LNCAP (cell line): Measurements from ENCODE around the gene SPACDR.

ENCODE experiments used
- TF ChIP-seq, protein P1 (sequence below): fragments of 450-650 bp; IDR thresholded peaks from 2 replicates; pipeline ENCODE4 v1.5.1; 2017; ENCODE audit warnings: mild to moderate bottlenecking

The SPACDR gene

DNA sequence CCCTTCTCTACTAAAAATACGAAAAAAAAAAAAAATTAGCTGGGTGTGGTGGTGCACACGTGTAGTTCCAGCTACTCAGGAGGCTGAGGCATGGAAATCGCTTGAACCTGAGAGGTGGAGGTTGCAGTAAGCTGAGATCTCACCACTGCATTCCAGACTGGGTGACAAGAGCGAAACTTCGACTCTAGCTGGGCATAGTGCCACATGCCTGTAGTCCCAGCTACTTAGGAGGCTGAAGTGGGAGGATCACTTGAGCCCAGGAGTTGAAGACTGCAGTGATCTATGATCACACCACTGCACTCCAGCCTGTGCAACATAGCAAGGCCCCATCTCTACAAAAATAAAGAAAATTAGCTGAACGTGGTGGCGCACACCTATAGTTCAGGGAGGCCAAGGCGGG, 1.2 kb upstream of the SPACDR start:
- TF ChIP-seq, protein P1, sequence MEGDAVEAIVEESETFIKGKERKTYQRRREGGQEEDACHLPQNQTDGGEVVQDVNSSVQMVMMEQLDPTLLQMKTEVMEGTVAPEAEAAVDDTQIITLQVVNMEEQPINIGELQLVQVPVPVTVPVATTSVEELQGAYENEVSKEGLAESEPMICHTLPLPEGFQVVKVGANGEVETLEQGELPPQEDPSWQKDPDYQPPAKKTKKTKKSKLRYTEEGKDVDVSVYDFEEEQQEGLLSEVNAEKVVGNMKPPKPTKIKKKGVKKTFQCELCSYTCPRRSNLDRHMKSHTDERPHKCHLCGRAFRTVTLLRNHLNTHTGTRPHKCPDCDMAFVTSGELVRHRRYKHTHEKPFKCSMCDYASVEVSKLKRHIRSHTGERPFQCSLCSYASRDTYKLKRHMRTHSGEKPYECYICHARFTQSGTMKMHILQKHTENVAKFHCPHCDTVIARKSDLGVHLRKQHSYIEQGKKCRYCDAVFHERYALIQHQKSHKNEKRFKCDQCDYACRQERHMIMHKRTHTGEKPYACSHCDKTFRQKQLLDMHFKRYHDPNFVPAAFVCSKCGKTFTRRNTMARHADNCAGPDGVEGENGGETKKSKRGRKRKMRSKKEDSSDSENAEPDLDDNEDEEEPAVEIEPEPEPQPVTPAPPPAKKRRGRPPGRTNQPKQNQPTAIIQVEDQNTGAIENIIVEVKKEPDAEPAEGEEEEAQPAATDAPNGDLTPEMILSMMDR = no peak

DNA sequence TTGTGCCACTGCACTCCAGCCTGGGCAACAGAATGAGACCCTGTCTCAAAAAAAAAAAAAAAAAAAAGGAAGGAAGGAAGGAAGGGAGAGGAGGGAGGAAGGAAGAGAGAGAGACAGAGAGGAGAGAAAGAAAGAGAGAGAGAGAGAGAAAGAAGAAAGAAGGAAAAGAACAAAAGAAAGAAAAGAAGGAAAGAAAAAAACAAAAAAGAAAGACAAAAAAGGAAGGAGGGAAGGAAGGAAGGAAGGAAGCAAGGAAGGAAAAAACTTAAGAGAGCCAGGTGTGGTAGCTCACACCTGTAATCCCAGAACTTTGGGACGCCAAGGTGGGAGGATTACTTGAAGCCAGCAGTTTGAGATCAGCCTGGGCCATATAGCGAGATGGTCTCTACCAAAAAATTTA, 731 bp upstream of the SPACDR start:
- TF ChIP-seq, protein P1 = no peak

DNA sequence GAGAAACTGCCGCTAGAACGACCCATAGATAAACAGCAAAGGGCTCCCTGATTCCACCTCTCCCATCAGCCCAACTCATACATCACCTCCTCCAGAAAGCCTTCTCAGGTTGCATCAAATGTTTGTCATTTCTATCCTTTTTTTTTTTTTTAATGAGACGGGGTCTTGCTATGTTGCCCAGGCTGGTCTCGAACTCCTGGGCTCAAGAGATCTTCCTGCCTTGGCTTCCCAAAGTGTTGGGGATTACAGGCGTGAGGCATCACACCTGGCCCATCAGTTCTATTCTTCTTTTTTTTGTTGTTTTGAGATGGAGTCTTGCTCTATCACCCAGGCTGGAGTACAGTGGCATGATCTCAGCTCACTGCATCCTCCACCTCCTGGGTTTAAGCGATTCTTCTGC, 7.0 kb downstream of the SPACDR start:
- TF ChIP-seq, protein P1 = no peak

DNA sequence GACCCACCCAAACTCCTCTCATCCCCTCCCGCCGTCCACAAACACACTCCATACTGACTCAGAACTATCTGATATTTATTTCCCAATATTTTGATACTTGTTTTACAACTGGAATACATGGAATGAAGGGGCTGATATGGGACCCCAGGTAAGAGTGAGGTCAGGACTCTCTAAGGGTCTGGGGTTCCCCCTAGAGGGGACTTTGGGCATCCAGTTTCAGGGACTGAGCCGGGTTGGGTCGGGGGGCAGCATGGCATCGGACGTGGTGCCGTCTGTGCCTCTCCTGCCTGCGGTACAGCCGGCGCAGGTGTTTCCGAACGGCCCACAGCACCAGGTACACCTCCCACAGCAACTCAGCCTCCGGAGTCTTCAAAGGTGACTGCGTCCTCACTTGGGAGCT, 7.5 kb downstream of the SPACDR start:
- TF ChIP-seq, protein P1 = no peak

DNA sequence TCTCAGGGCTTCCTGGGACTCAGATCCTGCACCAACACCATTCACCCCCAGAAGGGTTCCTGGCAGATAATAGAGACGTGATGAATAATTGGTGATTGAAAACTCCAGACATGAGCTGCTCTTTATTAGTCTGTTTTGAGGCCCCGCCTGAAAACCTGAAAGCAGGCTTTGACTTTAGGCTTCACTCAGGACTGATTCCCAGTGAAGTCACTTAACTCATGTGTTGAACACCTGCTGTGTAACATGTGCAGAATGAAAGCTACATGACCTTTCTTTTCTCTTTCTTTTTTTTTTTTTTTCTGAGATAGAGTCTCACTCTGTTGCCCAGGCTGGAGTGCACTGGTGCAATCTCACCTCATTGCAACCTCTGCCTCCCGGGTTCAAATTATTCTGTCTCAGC, 8.9 kb downstream of the SPACDR start:
- TF ChIP-seq, protein P1 = no peak

DNA sequence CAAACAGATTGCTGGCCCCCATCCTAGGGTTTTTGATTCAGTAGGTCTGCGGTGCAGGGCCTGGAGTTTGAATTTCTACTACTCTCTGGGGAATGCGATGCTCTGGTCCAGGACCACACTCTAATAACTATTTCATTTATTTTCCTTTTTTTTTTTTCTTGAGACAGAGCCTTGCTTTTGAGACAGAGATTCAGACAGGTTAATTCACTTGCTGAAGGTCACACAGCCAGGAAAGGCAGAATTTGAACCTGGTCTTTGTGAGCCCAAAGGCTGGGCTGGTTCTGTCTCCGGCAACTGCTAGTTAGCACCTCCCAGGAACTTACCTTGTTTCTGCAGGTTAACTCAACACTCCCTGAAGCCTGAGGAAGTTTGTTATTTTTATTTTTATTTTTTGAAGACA, 11.5 kb downstream of the SPACDR start:
- TF ChIP-seq, protein P1 = no peak

DNA sequence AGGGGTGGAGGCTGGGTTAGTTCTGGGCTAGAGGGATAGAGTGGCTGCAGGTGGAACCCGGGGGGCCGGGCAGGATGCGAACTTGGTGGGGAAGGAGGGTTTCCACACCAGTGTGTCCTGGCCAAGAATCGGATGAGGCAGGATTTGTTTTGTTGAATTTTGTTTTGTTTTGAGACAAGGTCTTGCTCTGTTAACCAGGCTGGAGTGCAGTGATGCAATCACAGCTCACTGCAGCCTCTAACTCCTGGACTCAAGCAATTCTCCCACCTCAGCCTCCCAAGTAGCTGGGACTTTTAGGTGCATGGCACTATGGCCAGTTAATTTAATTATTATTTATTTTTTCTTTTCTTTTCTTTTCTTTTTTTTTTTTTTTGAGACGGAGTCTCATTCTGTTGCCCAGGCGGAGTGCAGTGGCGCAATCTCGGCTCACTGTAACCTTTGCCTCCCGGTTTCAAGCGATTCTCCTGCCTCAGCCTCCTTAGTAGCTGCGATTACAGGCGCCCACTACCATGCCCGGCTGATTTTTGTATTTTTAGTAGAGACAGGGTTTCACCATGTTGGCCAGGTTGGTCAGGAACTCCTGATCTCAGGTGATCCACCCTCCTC, 14.8 kb downstream of the SPACDR start:
- TF ChIP-seq, protein P1 = no peak

DNA sequence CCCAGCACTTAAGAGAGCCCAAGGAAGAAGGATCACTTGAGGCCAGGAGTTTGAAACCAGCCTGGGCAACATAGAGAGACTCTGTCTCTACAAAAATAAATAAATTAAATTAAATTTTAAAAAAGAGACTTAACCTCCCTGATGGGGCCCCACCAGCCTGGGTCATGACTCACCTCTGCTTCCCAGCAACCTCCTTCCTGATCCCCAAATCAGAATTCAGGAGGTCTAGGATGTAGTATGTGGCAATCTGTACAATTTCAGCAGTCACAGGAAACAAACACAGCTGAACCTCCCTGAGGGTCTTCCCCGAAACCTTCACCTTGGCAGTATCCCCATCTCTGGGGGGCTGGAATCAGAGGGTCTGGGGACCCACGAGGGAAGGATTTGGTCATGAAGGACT, 18.0 kb downstream of the SPACDR start:
- TF ChIP-seq, protein P1 = no peak
